Left ventricle myocardium inferior (tissue), 1 donor: ENCODE results near the gene SLC13A4. TPM values are rescaled to one million over a fixed set of nuclear protein-coding genes. Genes with fewer than 3 reads are reported as not detected.

Experiments
- DNase-seq: peaks from one replicate; pipeline ENCODE4 v3.0.0-alpha.2; 2020
- H3K27ac ChIP-seq: fragments of 200-600 bp; replicated peaks from 2 replicates; pipeline ENCODE4 v1.8.0; 2021
- H3K27me3 ChIP-seq: fragments of 200-600 bp; 2 replicates; pipeline ENCODE4 v1.8.0; 2021; ENCODE audit warnings: low read depth
- H3K36me3 ChIP-seq: fragments of 200-600 bp; 2 replicates; pipeline ENCODE4 v1.8.0; 2021
- H3K4me1 ChIP-seq: fragments of 200-600 bp; 2 replicates; pipeline ENCODE4 v1.8.0; 2021
- H3K4me3 ChIP-seq: fragments of 200-600 bp; 2 replicates; pipeline ENCODE4 v1.8.0; 2021; ENCODE audit warnings: mild to moderate bottlenecking, moderate library complexity
- H3K9me3 ChIP-seq: fragments of 200-600 bp; replicated peaks from 2 replicates; pipeline ENCODE4 v1.8.0; 2021
- intact Hi-C: fragments of 100-400 bp; cut with micrococcal nuclease; formaldehyde crosslinking; loops from one replicate; pipeline ENCODE4 v1.11.0; 2022
- total RNA-seq: library from RNA; stranded (reverse); fragmentation: NEBNext Ultra II Directional; extraction: Animal tissue kit (Norgen Biotek cat#: 25700); gene quantifications from one replicate; pipeline ENCODE4 v1.2.1, GENCODE V29; 2021
- TF ChIP-seq, protein P1 (sequence below): fragments of 200-600 bp; IDR thresholded peaks from 2 replicates; pipeline ENCODE4 v1.8.0; 2021; ENCODE audit warnings: antibody characterized with exemption, mild to moderate bottlenecking, borderline replicate concordance
- donor health status: DM: no; HTN: yes; CAD: no; lungs with severe emphysema.

The SLC13A4 gene
- total RNA-seq, 1 donor from 2014 or later, result 0.44 TPM

DNA sequence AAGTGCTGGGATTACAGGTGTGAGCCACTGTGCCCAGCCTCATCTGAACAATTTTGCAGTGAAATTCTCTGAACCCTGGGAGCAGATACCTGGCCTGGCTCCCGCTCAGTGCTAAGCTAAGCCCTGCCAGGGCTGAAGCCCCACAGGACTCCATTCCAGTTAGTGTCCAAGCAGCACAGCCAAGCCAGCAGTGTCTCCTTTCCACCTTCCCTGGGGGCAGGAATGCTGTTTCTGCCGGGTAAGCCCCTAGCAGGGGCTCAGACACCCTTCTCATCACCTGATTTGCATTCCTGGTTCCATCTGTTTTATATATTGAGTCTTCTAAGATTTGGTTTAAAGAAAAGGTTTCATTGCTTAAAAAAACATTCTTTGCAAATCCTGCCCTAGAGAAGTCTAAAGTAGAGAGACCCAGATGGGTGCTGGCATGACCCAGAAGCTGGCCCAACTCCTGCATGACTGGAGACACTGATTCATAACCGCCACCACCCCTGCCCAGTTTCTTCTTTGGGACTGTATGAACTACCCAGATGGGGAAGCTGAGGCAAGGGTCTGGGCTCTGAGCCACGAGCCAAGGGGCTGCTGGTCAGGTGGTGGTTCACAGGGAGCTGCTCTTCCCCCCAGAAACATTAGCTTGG lies 14.0 kb downstream of the SLC13A4 start:
- TF ChIP-seq, protein P1, sequence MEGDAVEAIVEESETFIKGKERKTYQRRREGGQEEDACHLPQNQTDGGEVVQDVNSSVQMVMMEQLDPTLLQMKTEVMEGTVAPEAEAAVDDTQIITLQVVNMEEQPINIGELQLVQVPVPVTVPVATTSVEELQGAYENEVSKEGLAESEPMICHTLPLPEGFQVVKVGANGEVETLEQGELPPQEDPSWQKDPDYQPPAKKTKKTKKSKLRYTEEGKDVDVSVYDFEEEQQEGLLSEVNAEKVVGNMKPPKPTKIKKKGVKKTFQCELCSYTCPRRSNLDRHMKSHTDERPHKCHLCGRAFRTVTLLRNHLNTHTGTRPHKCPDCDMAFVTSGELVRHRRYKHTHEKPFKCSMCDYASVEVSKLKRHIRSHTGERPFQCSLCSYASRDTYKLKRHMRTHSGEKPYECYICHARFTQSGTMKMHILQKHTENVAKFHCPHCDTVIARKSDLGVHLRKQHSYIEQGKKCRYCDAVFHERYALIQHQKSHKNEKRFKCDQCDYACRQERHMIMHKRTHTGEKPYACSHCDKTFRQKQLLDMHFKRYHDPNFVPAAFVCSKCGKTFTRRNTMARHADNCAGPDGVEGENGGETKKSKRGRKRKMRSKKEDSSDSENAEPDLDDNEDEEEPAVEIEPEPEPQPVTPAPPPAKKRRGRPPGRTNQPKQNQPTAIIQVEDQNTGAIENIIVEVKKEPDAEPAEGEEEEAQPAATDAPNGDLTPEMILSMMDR, result no peak
- intact Hi-C loops, result no loop called here

DNA sequence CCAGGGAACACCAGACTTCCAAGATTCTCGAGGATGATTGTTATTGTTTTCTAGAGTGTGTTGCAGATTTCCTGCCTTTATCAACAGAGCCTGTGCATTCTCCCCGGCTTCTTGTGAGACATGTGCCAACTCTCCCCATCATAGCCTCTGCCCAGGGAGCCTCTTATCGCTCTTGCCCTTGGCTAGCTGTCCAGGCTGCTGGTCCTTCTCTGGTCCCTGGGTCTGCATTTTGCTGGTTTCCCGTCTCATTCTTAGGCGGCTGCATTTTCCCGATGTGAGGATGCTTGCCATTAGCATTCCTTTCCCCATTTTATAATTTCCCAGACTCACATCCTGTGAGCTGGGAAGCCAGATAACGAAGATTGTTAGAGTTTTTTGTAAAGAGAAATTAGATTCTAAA lies 15.2 kb downstream of the SLC13A4 start:
- intact Hi-C loops, result no loop called here
- TF ChIP-seq, protein P1, result no peak
- no peak overlapping the region for H3K27ac ChIP-seq
- H3K36me3 ChIP-seq, result no peaks in the 10 kb centered on the region
- no peak for DNase-seq
- peaks cover 23% of the 10 kb centered on the region for H3K4me1 ChIP-seq
- H3K9me3 ChIP-seq, result no peaks in the 10 kb centered on the region
- no peak overlapping the region for H3K4me3 ChIP-seq
- H3K27me3 ChIP-seq, result no peaks in the 10 kb centered on the region

More for the DNA sequence above, 14.0 kb downstream of the SLC13A4 start:
- Histone ChIP-seq H3K4me1 (peaks cover 28% of the 10 kb centered on the region), H3K36me3 (no peaks in the 10 kb centered on the region), H3K4me3 (no peak overlapping the region), H3K9me3 (no peaks in the 10 kb centered on the region), H3K27ac (no peak overlapping the region), H3K27me3 (no peaks in the 10 kb centered on the region)
- DNase-seq, result no peak

DNA sequence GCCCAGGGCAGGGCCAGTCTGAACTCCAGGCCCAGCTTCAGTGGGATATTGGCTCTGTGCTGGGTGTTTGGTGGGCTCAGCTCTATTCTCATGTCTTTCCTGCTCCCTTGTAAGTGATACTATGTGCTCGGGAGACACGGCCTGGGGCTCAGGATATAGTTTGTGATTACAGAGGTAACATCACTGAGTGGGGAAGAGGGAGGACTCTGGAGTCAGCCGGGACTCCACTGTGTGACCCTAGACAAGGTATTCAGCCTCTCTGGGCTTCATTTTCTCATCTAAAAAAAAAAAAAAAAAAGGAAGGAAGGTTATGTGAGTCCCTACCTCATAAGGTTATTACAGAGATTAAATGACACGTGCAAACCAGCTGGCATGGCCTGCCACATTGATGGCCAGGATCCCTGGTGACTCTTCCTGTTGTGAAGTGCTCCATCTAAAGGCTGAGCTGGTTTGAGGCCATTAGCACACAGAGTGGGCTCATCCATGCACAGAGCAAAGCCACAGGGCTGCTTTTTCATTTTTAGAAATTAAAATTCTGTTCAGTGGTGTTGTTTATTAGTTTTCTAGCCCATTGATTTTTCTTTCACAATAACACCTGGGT lies 15.7 kb downstream of the SLC13A4 start:
- DNase-seq, result no peak
- Histone ChIP-seq H3K4me3 (no peak overlapping the region), H3K9me3 (no peaks in the 10 kb centered on the region), H3K27ac (no peak overlapping the region), H3K4me1 (peaks cover 19% of the 10 kb centered on the region), H3K27me3 (no peaks in the 10 kb centered on the region), H3K36me3 (no peaks in the 10 kb centered on the region)
- intact Hi-C loops, result no loop called here
- TF ChIP-seq, protein P1, result no peak

DNA sequence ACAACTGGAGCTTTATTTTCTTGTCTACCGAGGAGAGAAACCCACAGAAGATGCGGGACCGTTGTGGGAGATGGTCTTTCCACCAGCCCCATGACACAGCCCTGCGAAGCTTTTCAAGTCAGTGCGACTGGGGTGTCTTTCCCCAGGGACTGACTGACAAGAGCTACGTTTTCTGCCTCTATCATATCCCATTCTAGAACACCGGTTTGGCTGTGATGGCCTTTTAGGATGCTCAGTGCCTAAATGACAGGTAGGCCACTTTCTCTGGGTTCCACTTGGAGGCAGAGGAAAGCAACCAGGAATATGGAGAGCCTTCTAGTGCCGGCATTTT lies 16.9 kb downstream of the SLC13A4 start:
- no peak overlapping the region for H3K27ac ChIP-seq
- no peak for DNase-seq
- H3K4me3 ChIP-seq, result no peak overlapping the region
- TF ChIP-seq, protein P1, result no peak
- H3K27me3 ChIP-seq, result no peaks in the 10 kb centered on the region
- peaks cover 15% of the 10 kb centered on the region for H3K4me1 ChIP-seq
- no peaks in the 10 kb centered on the region for H3K9me3 ChIP-seq
- intact Hi-C loops, result no loop called here
- H3K36me3 ChIP-seq, result no peaks in the 10 kb centered on the region

DNA sequence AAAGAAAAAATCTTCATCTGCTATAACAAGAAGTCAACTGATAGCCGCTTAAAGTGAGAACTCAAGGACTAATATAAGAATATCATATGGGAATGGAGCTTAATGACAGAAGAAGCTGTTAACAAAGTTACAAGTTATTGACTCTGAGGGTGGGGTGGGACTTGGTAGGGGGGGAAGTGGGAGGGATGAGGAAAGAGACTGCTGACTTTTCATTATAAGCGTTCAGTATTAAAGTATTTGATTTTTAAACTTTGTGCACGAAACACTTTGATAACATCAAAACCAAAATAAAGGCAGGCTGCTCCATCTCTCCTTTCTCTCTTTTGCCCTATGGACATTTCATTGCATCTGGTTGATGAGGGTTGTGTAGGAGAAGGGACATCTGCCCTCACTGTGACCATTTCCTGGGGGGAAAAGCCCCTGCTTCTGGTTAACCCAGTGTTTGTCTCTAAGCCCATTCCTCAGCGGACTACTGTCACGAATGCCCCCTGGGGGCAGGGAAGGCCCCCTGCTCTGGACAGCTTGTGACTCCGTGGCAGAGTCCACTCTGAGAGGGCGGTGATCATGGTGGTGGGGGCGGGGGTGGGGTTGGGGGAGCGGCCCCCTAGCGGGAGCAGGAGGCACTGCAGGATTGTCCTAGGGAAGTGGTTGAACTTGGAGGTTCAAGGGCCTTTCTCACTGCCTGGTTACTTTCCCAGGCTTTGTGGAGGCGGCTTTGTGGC lies 17.4 kb downstream of the SLC13A4 start:
- Histone ChIP-seq H3K9me3 (no peaks in the 10 kb centered on the region), H3K27me3 (no peaks in the 10 kb centered on the region), H3K27ac (no peak overlapping the region), H3K36me3 (no peaks in the 10 kb centered on the region), H3K4me1 (peaks cover 15% of the 10 kb centered on the region), H3K4me3 (no peak overlapping the region)
- intact Hi-C loops, result no loop called here
- TF ChIP-seq, protein P1, result peak; percentile 68
- no peak for DNase-seq
